Measurements from ENCODE around the gene DCP1A. TPM values are rescaled to one million over a fixed set of nuclear protein-coding genes. Genes with fewer than 3 reads are reported as not detected.
A peak's percentile ranks its signal among the peaks of the same experiment; 100 is the strongest.
"Not testable (repeated sequence)": the region's sequence is repeated elsewhere in the genome, so short reads cannot be mapped to it uniquely, and the experiment has no call there.

DCP1A gene
- total RNA-seq, 1 donor from 2014 or later = 8.4 TPM

DNA sequence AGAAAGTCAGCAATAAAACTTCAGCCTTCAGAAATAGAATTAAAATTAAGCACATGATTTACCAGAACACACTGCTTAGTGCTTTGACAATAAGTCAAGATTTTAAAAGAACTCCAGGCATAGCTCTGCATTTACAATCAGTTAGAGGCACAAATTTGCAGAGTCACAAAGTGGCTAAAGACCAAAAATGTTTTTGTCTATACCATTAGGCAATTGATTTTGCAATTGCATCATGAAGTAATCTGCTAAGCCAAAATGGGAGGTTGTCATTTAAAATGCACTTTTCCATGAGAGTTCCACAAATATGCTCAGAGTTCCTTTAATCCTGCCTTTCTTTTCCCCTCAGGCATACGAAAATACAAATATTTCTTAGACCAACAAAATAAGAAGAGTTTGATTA, 10.1 kb upstream of the DCP1A start:
- H3K27ac ChIP-seq (ENCODE audit: low read depth, low read length) = no peak overlapping the region
- H3K4me3 ChIP-seq (ENCODE audit: low read length in 3 of 3) = no peak overlapping the region
- H3K9me3 ChIP-seq (ENCODE audit: control insufficient read depth in 3 of 3, low read length in 3 of 3) = no peaks in the 10 kb centered on the region
- no peak overlapping the region for H3K9ac ChIP-seq (ENCODE audit: low read depth in 1 of 3, low read length in 3 of 3)
- H3K4me1 ChIP-seq (ENCODE audit: control insufficient read depth in 3 of 3, insufficient read depth in 3 of 3, low read length in 3 of 3) = no peaks in the 10 kb centered on the region
- H3K36me3 ChIP-seq (ENCODE audit: control insufficient read depth in 3 of 3, insufficient read depth in 3 of 3, low read length in 3 of 3) = no peaks in the 10 kb centered on the region
- H3K27me3 ChIP-seq (ENCODE audit: control insufficient read depth in 3 of 3, insufficient read depth in 3 of 3, low read length in 3 of 3) = no peaks in the 10 kb centered on the region

DNA sequence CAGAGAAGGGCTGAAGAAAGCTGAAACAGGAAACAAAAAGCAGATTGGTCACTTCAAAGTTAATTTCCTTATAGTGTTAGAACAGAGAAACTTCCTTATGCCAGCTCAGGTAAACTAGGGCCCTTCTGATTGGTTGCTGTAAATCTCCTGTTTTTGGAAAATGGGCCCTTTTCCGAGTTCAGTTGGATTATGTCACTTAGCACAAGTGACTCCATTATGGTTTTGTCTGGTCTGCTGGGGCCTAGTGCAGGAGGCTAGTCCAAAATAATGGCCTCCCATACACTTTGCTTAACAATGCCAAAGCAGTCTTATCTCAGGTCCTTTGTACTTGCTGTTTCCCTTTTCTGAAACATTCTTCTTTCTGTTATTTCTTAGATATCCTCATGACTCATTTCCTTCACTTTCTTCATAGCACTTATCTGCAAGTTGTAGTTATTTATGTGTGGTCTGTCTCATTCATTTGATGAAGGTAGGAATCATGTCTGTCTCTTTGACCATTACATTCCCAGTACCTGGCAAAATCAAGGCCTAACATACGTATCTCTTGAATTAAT, 7.7 kb upstream of the DCP1A start:
- Histone ChIP-seq H3K4me3 (ENCODE audit: low read length in 3 of 3) (no peak overlapping the region), H3K4me1 (ENCODE audit: control insufficient read depth in 3 of 3, insufficient read depth in 3 of 3, low read length in 3 of 3) (no peaks in the 10 kb centered on the region), H3K9me3 (ENCODE audit: control insufficient read depth in 3 of 3, low read length in 3 of 3) (no peaks in the 10 kb centered on the region), H3K27ac (ENCODE audit: low read depth, low read length) (no peak overlapping the region), H3K36me3 (ENCODE audit: control insufficient read depth in 3 of 3, insufficient read depth in 3 of 3, low read length in 3 of 3) (no peaks in the 10 kb centered on the region), H3K9ac (ENCODE audit: low read depth in 1 of 3, low read length in 3 of 3) (no peak overlapping the region), H3K27me3 (ENCODE audit: control insufficient read depth in 3 of 3, insufficient read depth in 3 of 3, low read length in 3 of 3) (no peaks in the 10 kb centered on the region)

- Histone ChIP-seq H3K4me1 (ENCODE audit: control insufficient read depth in 3 of 3, insufficient read depth in 3 of 3, low read length in 3 of 3) (no peaks in the 10 kb centered on the region), H3K4me3 (ENCODE audit: low read length in 3 of 3) (no peak overlapping the region), H3K9me3 (ENCODE audit: control insufficient read depth in 3 of 3, low read length in 3 of 3) (no peaks in the 10 kb centered on the region), H3K36me3 (ENCODE audit: control insufficient read depth in 3 of 3, insufficient read depth in 3 of 3, low read length in 3 of 3) (no peaks in the 10 kb centered on the region), H3K27me3 (ENCODE audit: control insufficient read depth in 3 of 3, insufficient read depth in 3 of 3, low read length in 3 of 3) (no peaks in the 10 kb centered on the region), H3K9ac (ENCODE audit: low read depth in 1 of 3, low read length in 3 of 3) (no peak overlapping the region), H3K27ac (ENCODE audit: low read depth, low read length) (no peak overlapping the region)
Observed at GRCh38 chr3:53353202-53353601, 5.9 kb upstream of the DCP1A start.

DNA sequence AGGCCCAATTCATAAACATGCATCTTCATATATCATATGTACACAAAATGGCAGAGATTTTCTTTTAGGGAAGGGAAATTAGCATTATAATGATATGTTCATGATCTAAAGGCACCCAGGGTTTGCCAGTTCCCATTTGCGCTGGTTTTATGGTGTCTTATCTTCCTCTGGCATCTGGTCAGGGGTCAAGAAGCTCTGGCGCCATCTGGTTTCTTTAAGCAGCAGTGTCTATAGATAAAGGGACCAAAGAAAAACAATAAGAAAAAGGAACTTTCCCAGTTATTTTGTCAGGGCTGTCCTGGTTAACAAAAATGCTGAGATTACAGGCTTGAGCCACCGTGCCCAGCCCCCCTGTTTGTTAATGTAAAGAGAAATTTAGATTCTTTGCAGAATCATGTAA, 3.3 kb upstream of the DCP1A start:
- H3K27ac ChIP-seq (ENCODE audit: low read depth, low read length) = no peak overlapping the region
- H3K36me3 ChIP-seq (ENCODE audit: control insufficient read depth in 3 of 3, insufficient read depth in 3 of 3, low read length in 3 of 3) = no peaks in the 10 kb centered on the region
- H3K9ac ChIP-seq (ENCODE audit: low read depth in 1 of 3, low read length in 3 of 3) = no peak overlapping the region
- H3K9me3 ChIP-seq (ENCODE audit: control insufficient read depth in 3 of 3, low read length in 3 of 3) = no peaks in the 10 kb centered on the region
- H3K4me3 ChIP-seq (ENCODE audit: low read length in 3 of 3) = no peak overlapping the region
- H3K27me3 ChIP-seq (ENCODE audit: control insufficient read depth in 3 of 3, insufficient read depth in 3 of 3, low read length in 3 of 3) = no peaks in the 10 kb centered on the region
- H3K4me1 ChIP-seq (ENCODE audit: control insufficient read depth in 3 of 3, insufficient read depth in 3 of 3, low read length in 3 of 3) = peaks cover 4 to 12% (median 9%) of the 10 kb centered on the region in 3 donors

DNA sequence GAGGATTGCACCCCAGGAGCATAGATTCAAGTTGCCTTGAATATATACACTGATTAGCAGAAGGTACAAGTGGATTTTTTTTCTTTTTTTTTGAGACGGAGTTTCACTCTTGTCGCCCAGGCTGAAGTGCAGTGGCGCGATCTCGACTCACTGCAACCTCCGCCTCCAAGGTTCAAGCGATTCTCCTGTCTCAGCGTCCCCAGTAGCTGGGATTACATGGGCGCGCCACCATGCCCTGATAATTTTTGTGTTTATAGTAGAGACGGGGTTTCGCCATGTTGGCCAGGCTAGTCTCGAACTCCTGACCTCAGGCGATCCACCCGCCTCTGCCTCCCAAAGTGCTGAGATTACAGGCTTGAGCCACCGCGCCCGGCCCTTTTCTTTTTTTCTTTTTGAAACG, 775 bp upstream of the DCP1A start:
- H3K36me3 ChIP-seq (ENCODE audit: control insufficient read depth in 3 of 3, insufficient read depth in 3 of 3, low read length in 3 of 3); H3K27me3 ChIP-seq (ENCODE audit: control insufficient read depth in 3 of 3, insufficient read depth in 3 of 3, low read length in 3 of 3); H3K9me3 ChIP-seq (ENCODE audit: control insufficient read depth in 3 of 3, low read length in 3 of 3): not testable (repeated sequence)
- H3K4me1 ChIP-seq (ENCODE audit: control insufficient read depth in 3 of 3, insufficient read depth in 3 of 3, low read length in 3 of 3) = peaks cover 5 to 15% (median 12%) of the 10 kb centered on the region in 3 donors
- peak overlapping the region; percentile 97 to 99 (median 98) for H3K9ac ChIP-seq (ENCODE audit: low read depth in 1 of 3, low read length in 3 of 3)
- H3K4me3 ChIP-seq (ENCODE audit: low read length in 3 of 3) = peak overlapping the region; percentile 81 to 99 (median 90)
- H3K27ac ChIP-seq (ENCODE audit: low read depth, low read length) = peak overlapping the region; percentile 94

- Histone ChIP-seq H3K27ac (ENCODE audit: low read depth, low read length) (peak overlapping the region; percentile 94), H3K4me1 (ENCODE audit: control insufficient read depth in 3 of 3, insufficient read depth in 3 of 3, low read length in 3 of 3) (peaks cover 10 to 18% (median 16%) of the 10 kb centered on the region in 3 donors), H3K27me3 (ENCODE audit: control insufficient read depth in 3 of 3, insufficient read depth in 3 of 3, low read length in 3 of 3) (no peaks in the 10 kb centered on the region), H3K4me3 (ENCODE audit: low read length in 3 of 3) (peak overlapping the region; percentile 90 to 99 (median 99)), H3K9ac (ENCODE audit: low read depth in 1 of 3, low read length in 3 of 3) (peak overlapping the region; percentile 97 to 99 (median 98)), H3K36me3 (ENCODE audit: control insufficient read depth in 3 of 3, insufficient read depth in 3 of 3, low read length in 3 of 3) (peaks cover 0 to 7% (median 0%) of the 10 kb centered on the region in 3 donors), H3K9me3 (ENCODE audit: control insufficient read depth in 3 of 3, low read length in 3 of 3) (no peaks in the 10 kb centered on the region)
Observed at GRCh38 chr3:53346922-53347260, 452 bp downstream of the DCP1A start.

- Histone ChIP-seq H3K4me3 (ENCODE audit: low read length in 3 of 3) (peak overlapping the region; percentile 90 to 99 (median 99)), H3K9me3 (ENCODE audit: control insufficient read depth in 3 of 3, low read length in 3 of 3) (no peaks in the 10 kb centered on the region), H3K9ac (ENCODE audit: low read depth in 1 of 3, low read length in 3 of 3) (peak overlapping the region; percentile 97 to 99 (median 98)), H3K4me1 (ENCODE audit: control insufficient read depth in 3 of 3, insufficient read depth in 3 of 3, low read length in 3 of 3) (peaks cover 10 to 18% (median 16%) of the 10 kb centered on the region in 3 donors), H3K36me3 (ENCODE audit: control insufficient read depth in 3 of 3, insufficient read depth in 3 of 3, low read length in 3 of 3) (peaks cover 0 to 9% (median 0%) of the 10 kb centered on the region in 3 donors), H3K27me3 (ENCODE audit: control insufficient read depth in 3 of 3, insufficient read depth in 3 of 3, low read length in 3 of 3) (no peaks in the 10 kb centered on the region), H3K27ac (ENCODE audit: low read depth, low read length) (peak overlapping the region; percentile 94)
Observed at GRCh38 chr3:53346514-53346913, 829 bp downstream of the DCP1A start.

DNA sequence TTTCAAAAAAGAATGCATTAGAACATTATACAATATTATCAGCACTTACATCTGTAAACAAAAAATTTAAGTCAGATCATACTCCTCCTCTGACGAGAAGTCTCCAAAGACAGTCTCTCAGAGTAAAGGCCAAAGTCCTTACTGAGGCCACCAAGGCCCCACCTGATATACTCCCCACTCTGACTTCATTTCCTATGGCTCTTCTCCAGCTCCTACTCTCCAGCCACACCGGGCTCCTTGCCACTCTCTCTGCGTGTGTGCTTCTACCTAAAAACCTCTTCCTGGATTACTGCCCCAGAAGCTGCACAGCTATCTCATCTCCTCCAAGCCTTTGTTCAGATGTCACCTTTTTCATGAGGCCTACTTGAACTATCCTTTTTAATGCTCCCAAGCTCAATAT, 5.0 kb downstream of the DCP1A start:
- Histone ChIP-seq H3K36me3 (ENCODE audit: control insufficient read depth in 3 of 3, insufficient read depth in 3 of 3, low read length in 3 of 3) (peaks cover 2 to 15% (median 7%) of the 10 kb centered on the region in 3 donors), H3K27me3 (ENCODE audit: control insufficient read depth in 3 of 3, insufficient read depth in 3 of 3, low read length in 3 of 3) (no peaks in the 10 kb centered on the region), H3K9ac (ENCODE audit: low read depth in 1 of 3, low read length in 3 of 3) (no peak overlapping the region), H3K4me3 (ENCODE audit: low read length in 3 of 3) (no peak overlapping the region), H3K27ac (ENCODE audit: low read depth, low read length) (no peak overlapping the region), H3K4me1 (ENCODE audit: control insufficient read depth in 3 of 3, insufficient read depth in 3 of 3, low read length in 3 of 3) (peaks cover 8 to 14% (median 12%) of the 10 kb centered on the region in 3 donors), H3K9me3 (ENCODE audit: control insufficient read depth in 3 of 3, low read length in 3 of 3) (no peaks in the 10 kb centered on the region)

DNA sequence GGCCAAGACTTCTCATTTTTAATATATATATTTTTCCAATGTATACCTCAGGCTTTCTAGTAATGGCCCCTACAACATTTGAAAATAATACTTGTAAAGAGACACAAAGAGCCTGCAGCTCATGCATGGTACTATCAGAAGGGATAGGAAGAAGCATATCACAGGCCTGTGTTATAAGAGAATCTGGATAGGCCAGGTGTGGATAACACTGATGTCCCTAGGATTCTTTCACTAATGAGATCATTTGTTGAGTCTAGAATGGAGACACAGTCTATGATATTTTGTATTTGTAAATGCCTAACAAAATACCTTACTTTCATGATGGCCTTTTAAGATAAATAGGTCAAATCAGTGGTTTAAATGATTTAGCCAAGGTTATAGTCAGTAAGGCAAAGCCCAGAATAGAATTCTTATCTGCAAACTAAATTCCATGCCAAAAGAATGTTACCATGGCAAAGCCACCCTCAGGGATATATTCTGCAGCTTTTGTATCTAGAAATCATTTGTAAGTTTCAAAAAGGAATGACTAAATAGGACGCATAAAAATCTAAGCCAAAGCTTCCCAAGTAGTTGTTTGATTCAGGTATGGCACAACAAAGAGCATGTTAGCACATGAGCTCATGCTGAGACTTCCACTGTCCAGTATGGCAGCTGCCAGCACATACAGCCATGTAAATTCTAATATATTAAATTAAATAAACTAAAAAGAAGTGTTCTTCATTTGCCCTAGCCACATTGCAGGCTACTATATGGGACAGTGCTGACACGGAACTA, 10.0 kb downstream of the DCP1A start:
- no peak overlapping the region for H3K4me3 ChIP-seq (ENCODE audit: low read length in 3 of 3)
- peaks cover 5 to 17% (median 15%) of the 10 kb centered on the region in 3 donors for H3K36me3 ChIP-seq (ENCODE audit: control insufficient read depth in 3 of 3, insufficient read depth in 3 of 3, low read length in 3 of 3)
- no peaks in the 10 kb centered on the region for H3K9me3 ChIP-seq (ENCODE audit: control insufficient read depth in 3 of 3, low read length in 3 of 3)
- H3K27ac ChIP-seq (ENCODE audit: low read depth, low read length) = no peak overlapping the region
- H3K9ac ChIP-seq (ENCODE audit: low read depth in 1 of 3, low read length in 3 of 3) = no peak overlapping the region
- H3K27me3 ChIP-seq (ENCODE audit: control insufficient read depth in 3 of 3, insufficient read depth in 3 of 3, low read length in 3 of 3) = no peaks in the 10 kb centered on the region
- H3K4me1 ChIP-seq (ENCODE audit: control insufficient read depth in 3 of 3, insufficient read depth in 3 of 3, low read length in 3 of 3) = peaks cover 0 to 3% (median under 1%) of the 10 kb centered on the region in 3 donors

DNA sequence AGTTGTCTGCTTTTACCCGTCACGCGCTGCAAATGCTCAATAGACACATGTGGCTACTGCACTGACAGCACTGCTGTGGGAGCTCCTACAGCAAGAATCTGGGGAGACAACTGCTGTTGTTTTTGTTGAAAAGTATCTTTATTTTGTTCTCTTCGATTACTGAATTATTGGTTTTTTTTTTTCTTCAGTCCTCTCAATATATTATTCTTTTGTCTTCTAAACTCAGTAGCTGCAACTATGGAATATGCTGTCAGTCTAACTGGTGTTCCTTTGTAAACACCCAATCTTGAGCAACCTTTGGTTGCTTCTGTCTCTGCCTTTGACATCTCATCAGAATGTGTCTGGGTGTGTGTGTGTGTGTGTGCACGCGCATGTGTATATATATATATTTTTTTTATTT, 12.6 kb downstream of the DCP1A start:
- H3K9me3 ChIP-seq (ENCODE audit: control insufficient read depth in 3 of 3, low read length in 3 of 3) = no peaks in the 10 kb centered on the region
- H3K4me3 ChIP-seq (ENCODE audit: low read length in 3 of 3) = no peak overlapping the region
- H3K9ac ChIP-seq (ENCODE audit: low read depth in 1 of 3, low read length in 3 of 3) = no peak overlapping the region
- H3K4me1 ChIP-seq (ENCODE audit: control insufficient read depth in 3 of 3, insufficient read depth in 3 of 3, low read length in 3 of 3) = peaks cover 0 to 2% (median 0%) of the 10 kb centered on the region in 3 donors
- H3K36me3 ChIP-seq (ENCODE audit: control insufficient read depth in 3 of 3, insufficient read depth in 3 of 3, low read length in 3 of 3) = peaks cover 7 to 19% (median 7%) of the 10 kb centered on the region in 3 donors
- no peak overlapping the region for H3K27ac ChIP-seq (ENCODE audit: low read depth, low read length)
- H3K27me3 ChIP-seq (ENCODE audit: control insufficient read depth in 3 of 3, insufficient read depth in 3 of 3, low read length in 3 of 3) = no peaks in the 10 kb centered on the region
